Epithelial cell of proximal tubule (primary cell): ENCODE results near the gene RGS10. TPM values are rescaled to one million over a fixed set of nuclear protein-coding genes. Genes with fewer than 3 reads are reported as not detected.
"Not testable (repeated sequence)": the region's sequence is repeated elsewhere in the genome, so short reads cannot be mapped to it uniquely, and the experiment has no call there.

Source experiments
- DNase-seq: peaks from one replicate; pipeline ENCODE4 v3.0.0-alpha.2; 2011; ENCODE audit warnings: low read depth
- H3K4me3 ChIP-seq: 2 replicates; pipeline ENCODE4 v1.5.1; 2011; ENCODE audit warnings: low read depth, mild to moderate bottlenecking, low read length
- CTCF ChIP-seq: conservative IDR thresholded peaks from 2 replicates; pipeline ENCODE4 v1.5.1; 2012; ENCODE audit warnings: low read depth, mild to moderate bottlenecking, low read length
- total RNA-seq: library from RNA; depleted of rRNA; stranded (reverse); fragments of >200 nt; gene quantifications from 2 replicates; pipeline ENCODE4 v1.2.3, GENCODE V29; 2015

The RGS10 gene, protein sequence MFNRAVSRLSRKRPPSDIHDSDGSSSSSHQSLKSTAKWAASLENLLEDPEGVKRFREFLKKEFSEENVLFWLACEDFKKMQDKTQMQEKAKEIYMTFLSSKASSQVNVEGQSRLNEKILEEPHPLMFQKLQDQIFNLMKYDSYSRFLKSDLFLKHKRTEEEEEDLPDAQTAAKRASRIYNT
- total RNA-seq, result 85.9 and 95.1 TPM in 2 replicates

DNA sequence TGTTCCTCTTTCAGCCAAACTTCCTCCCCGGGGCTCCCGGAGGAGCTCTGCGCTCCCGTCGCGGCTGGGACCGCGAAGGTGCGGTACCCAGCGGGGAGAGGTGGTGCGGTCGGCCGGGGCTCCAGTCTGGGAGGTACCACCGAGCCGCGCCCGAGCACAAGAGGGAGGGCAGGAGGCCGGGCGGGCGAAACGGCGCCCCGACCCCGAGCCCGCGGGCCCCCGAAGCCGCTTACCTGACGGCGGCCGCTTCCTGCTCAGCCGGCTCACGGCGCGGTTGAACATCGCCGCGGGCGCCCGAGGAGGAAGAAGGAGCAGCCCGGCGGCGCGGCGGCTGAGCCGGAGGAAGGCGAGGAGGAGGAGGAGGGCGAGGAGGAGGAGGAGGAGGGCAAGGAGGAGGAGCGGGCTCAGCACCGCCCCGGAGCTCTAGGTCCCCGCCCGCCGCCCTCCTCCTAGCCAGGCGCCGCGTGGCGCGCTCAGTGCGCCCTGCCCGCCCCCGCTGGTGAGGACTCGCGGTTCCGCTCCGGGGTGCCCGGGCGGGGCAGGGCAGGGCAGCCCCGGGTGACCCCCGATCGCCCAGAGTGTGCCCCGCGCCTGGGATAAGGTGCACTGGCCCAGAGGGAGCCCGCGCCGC is at the start of gene RGS10:
RGS10 (minus strand) TSS at position 363 of the 631 bp plus-strand sequence; CDS start at position 282, 81 bp downstream.
- H3K4me3 ChIP-seq, result peak within 1 kb of the TSS; percentile 68
- no peak for TF ChIP-seq CTCF

GRCh38 chr10:119588071-119588470 is 45.6 kb upstream of the RGS10 start:
- H3K4me3 ChIP-seq, result no peak overlapping the region
- no peak for TF ChIP-seq CTCF
- DNase-seq, result no peak

More for the DNA sequence above, at the start of gene RGS10:
- no peak for DNase-seq

- no peak overlapping the region for H3K4me3 ChIP-seq
- DNase-seq, result no peak
- TF ChIP-seq CTCF, result no peak
Observed at GRCh38 chr10:119578355-119578754, 35.8 kb upstream of the RGS10 start.

DNA sequence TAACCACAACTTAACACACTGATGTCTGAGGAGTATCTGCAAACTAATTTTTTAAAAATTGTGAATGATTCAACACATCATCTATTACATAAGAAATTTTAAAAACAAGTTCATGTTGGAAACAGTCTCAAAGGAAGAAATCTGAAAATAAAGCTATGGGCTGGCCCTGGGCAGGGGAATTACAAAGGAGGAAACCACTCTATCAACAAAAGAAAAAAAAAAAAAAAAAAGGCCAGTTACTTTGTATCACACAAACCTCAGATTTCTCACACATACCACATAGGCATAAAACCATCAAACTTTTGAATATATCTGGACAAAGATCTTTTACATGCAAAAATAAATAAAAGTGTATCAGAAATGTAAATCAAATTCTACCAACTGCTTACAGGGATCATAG is 33.5 kb upstream of the RGS10 start:
- H3K4me3 ChIP-seq, result no peak overlapping the region
- no peak for TF ChIP-seq CTCF
- no peak for DNase-seq

DNA sequence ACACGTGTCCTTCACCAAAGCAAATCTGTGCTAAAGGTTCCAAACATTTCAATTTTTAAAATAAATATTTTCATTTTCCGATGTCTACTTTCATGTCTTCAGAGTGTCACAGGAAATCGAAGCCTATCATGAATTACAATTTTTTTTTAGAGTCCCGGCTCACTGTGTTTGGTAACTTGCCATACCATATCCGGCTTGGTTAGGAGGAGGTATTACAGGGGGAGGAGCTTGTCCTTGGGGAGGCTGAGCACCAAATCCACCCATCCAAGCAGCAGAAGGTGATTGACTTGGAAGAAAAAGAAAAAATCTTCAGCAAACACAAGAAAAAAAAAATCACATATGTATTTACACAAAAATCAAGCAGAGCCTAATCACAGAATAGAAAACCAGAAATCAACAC is 33.0 kb upstream of the RGS10 start:
- DNase-seq, result no peak
- H3K4me3 ChIP-seq, result no peak overlapping the region
- TF ChIP-seq CTCF, result no peak

GRCh38 chr10:119567978-119568377 is 25.5 kb upstream of the RGS10 start:
- TF ChIP-seq CTCF, result no peak
- DNase-seq, result no peak
- no peak overlapping the region for H3K4me3 ChIP-seq

- no peak for TF ChIP-seq CTCF
- DNase-seq, result no peak
- H3K4me3 ChIP-seq, result no peak overlapping the region
Observed at GRCh38 chr10:119562097-119562496, 19.6 kb upstream of the RGS10 start.

DNA sequence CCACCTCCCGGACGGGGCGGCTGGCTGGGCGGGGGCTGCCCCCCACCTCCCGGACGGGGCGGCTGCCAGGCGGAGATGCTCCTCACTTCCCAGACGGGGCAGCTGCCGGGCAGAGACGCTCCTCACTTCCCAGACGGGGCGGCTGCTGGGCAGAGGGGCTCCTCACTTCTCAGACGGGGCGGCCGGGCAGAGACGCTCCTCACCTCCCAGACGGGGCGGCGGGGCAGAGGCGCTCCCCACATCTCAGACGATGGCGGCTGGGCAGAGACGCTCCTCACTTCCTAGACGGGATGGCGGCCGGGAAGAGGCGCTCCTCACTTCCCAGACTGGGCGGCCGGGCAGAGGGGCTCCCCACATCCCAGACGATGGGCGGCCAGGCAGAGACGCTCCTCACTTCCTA is 17.0 kb upstream of the RGS10 start:
- DNase-seq, H3K4me3 ChIP-seq: not testable (repeated sequence)

DNA sequence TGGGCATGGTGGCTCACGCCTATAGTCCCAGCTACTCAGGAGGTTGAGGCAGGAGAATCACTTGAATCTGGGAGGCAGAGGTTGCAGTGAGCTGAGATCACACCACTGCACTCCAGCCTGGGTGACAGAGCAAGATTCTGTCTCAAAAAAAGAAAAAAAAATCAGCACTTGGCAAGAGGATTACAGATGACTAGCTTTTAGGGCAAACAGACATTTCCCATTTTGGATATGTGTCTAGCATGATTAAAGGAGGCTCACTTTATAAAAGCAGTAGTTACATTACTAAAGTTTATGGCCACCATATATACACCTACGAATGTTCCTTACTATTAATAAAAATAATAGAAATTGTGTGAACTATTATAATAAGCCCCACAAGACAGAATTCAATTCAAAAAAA is 13.6 kb upstream of the RGS10 start:
- DNase-seq, H3K4me3 ChIP-seq: not testable (repeated sequence)
